Right lobe of liver (tissue), 4 donors: ENCODE measurements around the gene VPS37C.

Experiments used
- CTCF ChIP-seq, 4 donors: fragments of 200-600 bp in 3 of 4; fragments of 450-650 bp in 1 of 4; IDR thresholded peaks; one replicate each; pipeline versions ENCODE4 v1.5.1 to v1.8.0; 2016 to 2022; ENCODE audit warnings: antibody characterized with exemption in 4 of 4, mild to moderate bottlenecking in 2 of 4
- POLR2A ChIP-seq: fragments of 450-650 bp; IDR thresholded peaks from one replicate; pipeline ENCODE4 v1.6.1; 2017; ENCODE audit warnings: antibody characterized with exemption, mild to moderate bottlenecking
- donor health status: DM: no; HTN: no; CAD: no.
- donor health status: DM: no; HTN: no; CAD: no.
- donor health status: DM: no; HTN: yes; CAD: no.

DNA sequence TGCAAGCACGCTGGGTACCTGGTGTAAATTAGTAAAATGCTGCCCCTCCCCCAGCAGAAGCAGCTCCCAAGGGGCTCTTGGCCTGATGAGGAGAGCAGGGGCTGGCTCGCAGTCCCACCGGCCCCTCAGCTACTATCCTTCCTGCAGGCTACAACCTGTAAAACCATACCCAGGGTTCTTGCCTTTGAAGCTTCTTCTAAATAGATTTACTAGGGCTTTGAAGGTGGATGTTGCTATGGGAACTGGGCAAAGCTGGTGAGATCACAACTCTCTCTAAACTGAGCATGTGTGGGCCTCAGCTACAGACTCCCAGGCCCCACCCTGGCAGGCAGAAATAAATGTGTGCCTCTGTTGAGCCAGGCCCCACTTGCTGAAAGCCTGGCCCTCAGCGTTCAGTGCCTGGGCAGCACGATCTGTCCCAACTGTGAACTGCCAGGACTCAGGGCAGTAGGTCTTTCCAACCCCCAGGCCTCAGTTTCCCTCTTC is 40.5 kb downstream of the VPS37C start:
- TF ChIP-seq CTCF (IDR thresholded peaks at IDR 0.05), result no peak
- no peak for TF ChIP-seq POLR2A
